GM21717 (cell line): ENCODE data around the gene FLT4.

ENCODE experiments used
- ATAC-seq: cut with Tn5 transposase; IDR thresholded peaks from one replicate; pipeline ENCODE4 v1.9.1; 2021; ENCODE audit warnings: mild to moderate bottlenecking, moderate library complexity; ENCODE audit not compliant: unreplicated experiment

Gene FLT4

DNA sequence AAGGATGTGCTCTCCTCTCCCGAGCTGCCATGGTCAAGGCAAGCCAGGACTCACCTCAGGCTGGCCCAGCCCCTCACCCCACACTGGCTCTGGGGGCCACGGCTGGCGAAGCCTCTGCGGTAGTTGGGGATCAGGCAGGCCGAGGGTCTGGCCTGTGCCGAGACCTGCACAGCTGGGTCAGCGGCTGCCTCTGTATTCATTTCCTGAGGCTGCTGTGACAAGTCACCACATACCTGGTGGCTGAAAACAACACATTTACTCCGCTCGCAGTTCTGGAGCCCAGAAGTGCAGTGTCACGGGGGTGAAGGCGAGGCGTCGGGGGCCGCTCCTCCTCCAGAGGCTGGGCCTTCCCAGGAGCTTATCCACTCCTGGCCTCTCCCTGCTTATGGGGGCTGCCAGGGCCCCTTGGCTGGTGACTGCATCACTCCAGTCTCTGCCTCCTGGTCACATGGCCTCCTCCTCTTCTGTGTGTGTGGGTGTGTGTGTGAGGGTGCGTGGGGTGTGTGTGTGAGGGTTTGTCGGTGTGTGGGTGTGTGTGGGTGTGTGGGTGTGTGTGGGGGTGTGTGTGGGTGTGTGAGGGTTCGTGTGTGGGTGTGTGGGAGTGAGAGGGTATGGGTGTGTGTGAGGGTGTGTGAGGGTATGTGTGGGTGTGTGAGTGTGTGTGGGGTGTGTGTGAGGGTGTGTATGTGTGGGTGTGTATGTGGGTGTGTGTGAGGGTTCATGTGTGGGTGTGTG, 54.9 kb downstream of the FLT4 start:
- no peak for ATAC-seq

GRCh38 chr5:180593446-180594206, 55.8 kb downstream of the FLT4 start:
- no peak for ATAC-seq

DNA sequence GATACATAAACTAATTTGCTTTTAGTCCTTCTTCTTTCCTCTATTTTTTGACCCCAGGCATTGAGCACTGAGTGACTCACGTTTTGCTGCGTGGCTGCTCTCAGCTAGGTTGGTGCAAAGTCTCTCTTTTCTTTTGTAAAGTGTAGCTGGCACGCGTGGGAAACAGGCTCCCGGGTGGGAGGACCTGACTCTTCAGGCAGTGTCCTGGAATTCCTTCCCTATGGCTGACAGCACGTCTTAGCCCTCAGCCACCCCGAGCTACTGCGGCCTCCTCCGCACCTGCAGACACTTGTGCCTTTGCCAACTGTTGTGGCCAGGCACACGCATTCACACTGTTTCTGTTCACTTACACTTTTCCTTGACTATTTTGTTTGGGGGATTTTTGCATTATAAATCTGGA, 57.2 kb downstream of the FLT4 start:
- no peak for ATAC-seq

DNA sequence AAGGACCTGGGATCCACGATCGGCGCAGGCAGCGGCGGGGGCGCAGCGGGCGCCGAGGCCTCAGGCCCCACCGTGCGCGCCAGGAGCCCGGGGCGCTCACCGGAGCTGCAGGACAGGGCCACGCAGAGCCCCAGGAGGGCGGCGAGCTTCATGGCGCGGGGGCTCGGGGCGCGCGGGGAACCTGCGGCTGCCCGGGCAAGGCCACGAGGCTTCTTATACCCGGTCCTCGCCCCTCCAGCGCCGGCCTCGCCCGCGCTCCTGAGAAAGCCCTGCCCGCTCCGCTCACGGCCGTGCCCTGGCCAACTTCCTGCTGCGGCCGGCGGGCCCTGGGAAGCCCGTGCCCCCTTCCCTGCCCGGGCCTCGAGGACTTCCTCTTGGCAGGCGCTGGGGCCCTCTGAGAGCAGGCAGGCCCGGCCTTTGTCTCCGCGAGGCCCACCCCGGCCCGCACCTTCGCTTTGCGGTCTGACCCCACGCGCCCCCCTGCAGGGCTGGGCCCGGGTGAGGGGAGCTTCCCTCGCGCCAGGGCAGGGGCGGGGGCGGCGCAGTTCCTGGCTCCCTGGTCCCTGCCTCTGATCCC, 58.0 kb downstream of the FLT4 start, which contains the start of gene SCGB3A1:
SCGB3A1 (minus strand) TSS at position 189 of the 577 bp plus-strand sequence; CDS start at position 152, 37 bp downstream.
- no peak for ATAC-seq

DNA sequence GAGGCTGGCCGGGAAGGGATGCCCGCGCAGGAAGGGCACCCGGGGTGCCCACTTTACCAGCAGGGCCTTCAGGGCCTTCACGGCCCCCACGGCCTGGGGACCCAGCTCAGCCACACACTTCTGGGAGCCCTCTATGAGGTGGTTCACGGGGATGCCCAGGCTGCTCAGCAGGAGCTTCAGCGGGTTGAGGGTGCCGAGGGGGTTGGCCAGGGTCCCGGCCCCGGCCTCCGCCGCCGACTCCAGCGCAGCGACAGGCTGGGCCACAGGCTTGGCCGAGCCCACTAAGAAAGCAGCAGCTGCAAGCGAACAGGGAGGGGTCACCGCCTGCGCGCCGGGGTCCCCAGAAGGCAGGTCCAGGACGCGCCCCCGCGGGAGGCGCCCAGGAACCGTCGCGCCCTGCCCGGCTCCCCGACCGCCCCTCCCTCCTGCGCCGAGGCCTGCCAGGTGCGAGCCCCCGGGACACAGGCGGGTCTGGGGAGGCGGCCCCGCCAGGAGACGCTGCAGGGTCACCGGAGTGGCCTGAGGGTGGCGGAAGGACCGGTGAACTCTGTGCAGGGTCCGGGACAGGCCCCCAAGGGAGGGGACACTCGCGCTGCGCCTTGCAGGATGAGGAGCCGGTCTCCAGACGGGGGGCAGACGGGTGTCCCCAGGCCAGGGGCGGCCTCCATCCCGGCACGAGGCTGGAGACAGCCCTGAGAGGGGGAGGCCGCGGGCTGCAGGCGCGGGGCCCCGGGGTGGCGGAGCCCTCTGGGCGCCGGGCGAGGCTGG, 58.7 kb downstream of the FLT4 start:
- ATAC-seq: no peak

- no peak for ATAC-seq
Measured at GRCh38 chr5:180589771-180590542, 59.4 kb downstream of the FLT4 start.

DNA sequence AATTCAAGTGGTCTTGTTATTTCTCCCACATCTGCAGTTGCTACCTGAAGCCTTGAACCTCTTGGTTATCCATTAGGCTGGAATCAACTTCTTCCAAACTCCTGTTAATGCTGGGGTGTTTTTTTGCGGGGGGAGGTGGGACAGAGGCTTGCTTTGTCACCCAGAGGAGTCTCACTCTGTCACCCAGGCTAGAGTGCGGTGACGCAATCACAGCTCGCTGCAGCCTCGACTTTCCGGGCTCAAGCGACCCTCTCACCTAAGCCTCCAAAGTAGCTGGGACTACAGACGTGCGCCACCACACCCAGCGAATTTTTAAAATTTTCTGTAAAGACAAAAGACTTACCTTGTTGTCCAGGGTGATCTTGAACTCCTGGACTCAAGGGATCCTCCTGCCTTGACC, 62.5 kb downstream of the FLT4 start:
- ATAC-seq: no peak

DNA sequence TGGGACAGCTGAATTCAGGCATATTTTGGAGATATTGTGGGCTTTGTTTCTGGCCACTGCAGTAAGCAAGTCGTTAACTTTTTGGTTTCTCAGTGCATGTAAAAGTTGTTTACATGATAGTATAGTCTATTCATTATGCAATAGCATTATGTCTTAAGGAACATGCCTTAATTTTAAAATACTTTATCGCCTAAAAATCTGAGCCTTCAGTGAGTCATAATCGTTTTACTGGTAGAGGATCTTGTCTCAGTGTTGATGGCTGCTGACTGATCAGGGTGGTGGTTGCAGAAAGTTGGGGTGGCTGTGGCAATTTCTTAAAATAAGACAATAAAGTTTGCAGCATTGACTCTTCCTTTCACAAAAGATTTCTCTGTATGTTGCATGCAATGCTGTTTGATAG, 63.2 kb downstream of the FLT4 start:
- no peak for ATAC-seq

DNA sequence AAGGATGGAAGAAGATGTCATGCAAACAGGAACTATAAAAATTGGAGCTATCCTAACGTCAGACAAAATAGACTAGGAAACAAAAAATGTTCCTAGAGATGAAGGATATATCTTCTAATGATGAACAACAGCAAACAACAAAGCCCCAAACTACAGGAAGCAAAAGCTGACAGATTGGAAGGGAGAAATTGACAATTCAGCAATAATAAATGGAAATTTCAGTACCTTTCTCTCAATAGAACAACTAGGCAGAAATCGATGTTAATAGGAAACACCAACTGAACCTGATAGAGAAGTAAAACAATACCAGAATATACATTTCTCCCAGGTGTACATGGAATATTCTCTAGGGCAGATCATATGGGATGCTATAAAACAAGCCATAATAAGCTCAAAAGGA, 65.7 kb downstream of the FLT4 start:
- no peak for ATAC-seq

- ATAC-seq: no peak
Measured at GRCh38 chr5:180580681-180581080, 68.7 kb downstream of the FLT4 start.

DNA sequence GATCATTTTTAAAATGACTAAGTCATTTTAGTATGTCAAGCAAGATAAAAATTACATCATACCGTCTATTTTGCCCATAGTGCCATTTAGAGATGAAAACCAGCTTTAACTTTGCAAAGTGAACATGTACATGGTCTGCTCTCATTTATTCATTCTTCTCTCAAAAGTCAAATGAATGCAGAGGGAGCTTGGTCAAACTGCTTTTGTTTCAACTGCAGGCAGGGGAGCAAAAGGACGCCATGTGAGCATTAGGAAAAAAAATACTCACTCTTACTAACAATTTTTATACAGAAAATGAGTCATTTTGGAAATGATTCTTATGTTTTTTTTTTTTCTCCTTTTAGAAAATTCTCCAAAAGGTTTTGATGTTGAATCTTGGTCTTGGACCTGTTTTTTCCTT, 73.8 kb downstream of the FLT4 start:
- ATAC-seq: no peak

- ATAC-seq: no peak
Measured at GRCh38 chr5:180568914-180569313, 80.5 kb downstream of the FLT4 start.

DNA sequence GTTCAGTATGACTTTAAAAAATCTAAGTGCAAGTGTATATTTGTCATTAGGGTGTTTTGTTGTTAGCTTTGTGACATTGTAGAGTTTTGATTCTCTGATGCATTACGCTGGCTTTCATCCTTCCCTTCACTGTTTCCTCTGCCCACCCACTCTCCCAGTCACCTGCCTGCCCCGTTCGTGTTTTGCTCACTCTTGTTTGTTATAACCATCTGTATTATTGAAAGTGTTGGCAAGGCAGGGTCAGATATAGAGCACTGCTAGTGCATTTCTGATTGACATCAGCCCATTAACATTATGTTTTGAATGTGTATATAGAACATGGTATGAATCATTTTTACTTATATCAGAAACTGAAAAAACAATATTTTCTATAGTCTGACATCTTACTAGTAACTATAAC, 85.4 kb downstream of the FLT4 start:
- no peak for ATAC-seq

GRCh38 chr5:180558232-180558631, 91.2 kb downstream of the FLT4 start:
- no peak for ATAC-seq

DNA sequence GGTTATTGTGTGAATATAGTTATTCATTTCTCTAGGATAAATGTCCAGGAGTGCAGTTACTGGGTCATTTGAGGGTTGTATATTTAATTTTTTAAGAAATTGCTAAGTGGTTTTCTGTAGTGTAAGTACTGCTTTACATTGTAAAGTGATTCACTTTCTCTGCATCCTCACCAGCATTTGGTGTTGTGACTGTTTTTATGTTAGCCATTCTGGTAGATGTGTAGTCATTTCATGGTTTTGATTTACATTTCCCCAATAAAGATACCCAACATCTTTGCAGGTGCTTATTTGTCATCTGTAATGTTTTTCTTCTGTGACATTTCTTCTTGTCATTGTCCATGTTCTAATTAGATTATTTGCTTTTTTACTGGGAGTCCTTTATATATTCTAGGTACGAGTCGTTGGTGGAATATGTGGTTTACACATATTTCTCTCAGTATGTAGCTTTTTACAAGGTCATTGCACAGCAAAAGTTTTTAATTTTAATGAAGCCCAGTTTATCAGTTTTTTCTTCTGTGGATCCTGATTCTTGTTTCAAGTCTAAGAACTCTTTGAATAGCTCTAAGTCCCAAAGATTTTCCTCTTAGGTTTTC, 92.1 kb downstream of the FLT4 start:
- ATAC-seq: no peak

- no peak for ATAC-seq
Measured at GRCh38 chr5:180555168-180555921, 94.1 kb downstream of the FLT4 start.

DNA sequence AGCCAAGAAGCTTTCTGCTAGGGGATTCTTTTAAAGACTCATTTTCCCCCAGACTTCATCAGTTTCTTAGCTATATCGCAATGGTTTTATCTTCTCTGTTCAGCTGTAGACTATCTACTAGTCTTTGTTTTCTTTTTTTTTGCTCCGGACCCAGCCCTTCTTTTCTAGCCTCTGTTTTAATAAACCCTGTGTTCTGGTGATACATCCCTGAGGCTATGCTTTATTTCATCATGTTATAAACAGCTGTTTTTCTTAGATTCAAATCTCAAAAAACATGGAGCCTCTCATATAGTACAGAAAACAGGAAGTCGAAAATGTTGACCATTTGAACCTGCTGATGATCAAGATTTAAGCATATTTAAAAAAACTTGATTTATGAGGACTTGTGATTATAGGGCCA, 95.9 kb downstream of the FLT4 start:
- no peak for ATAC-seq
